ENCODE data around the gene DCD.
"Not testable (repeated sequence)": the region's sequence is repeated elsewhere in the genome, so short reads cannot be mapped to it uniquely, and the experiment has no call there.

The DCD gene

GRCh38 chr12:54648265-54648664 lies at the start of gene DCD:
DCD (minus strand) TSS chr12:54648365; CDS start chr12:54648303, 62 bp downstream.
- DNase-seq, result no peak

- DNase-seq, result no peak
These were observed 49.7 kb upstream of the DCD start for GRCh38 chr12:54697851-54698250.

DNA sequence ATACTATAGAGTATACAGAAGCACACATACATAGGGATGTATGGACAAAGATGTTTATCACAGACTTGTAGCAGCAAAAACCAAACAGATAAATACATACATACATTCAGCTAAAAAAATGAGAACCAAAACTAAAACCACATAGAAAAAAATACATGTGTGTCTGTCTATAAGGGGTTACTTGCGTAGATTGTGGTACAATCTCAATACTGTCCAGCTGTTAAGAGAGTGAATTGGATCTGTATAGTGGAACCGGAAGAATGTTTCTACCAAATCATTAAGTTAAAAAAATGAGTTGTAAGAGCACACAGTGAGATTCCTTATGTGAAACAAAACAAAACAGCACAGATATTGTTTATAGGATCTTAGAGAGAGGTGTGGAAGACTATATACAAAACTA lies 44.2 kb upstream of the DCD start:
- DNase-seq, result no peak

GRCh38 chr12:54689984-54690383 lies 41.8 kb upstream of the DCD start:
- no peak for DNase-seq

DNA sequence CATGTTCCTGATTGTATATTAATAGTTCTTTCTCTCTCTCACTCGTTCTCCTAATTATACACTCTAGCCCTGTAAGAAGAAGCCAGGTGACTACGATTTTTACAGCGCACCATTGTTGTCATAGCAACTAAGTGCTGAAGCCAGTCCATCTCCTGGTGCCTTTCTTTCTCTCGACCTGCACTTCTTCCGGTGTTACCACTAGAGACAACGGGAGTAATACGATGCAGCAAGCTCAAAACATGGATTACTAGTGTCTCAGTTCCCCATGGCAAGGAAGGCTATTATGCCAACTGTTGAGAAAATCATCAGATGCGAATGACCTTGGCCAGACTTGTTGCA lies 40.8 kb upstream of the DCD start:
- peak in 3 of 51 donors; percentile 7 to 16 (median 8) for DNase-seq

- no peak for DNase-seq
These were observed 40.3 kb upstream of the DCD start for GRCh38 chr12:54688309-54689033.

- DNase-seq, result no peak
These were observed 36.8 kb upstream of the DCD start for GRCh38 chr12:54684636-54685630.

DNA sequence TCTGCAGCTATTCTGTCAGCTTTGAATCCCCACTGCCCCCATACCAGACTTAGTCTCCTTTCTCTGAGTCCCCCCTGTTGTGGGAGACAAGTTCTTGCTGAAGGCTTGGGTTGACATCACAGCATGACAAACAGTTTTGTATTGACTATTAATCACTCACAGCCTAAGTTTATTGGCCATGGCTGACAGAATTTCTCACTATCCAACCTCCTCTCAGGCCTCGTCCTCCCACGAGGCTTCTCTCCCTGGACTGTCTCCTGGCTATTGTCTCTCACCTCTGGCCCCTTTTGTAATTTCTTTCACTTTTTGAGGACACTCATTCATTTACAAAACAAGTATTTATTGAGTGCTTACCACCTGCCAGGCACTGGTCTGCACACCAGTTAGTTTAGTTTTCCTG lies 35.2 kb upstream of the DCD start:
- DNase-seq, result no peak

DNA sequence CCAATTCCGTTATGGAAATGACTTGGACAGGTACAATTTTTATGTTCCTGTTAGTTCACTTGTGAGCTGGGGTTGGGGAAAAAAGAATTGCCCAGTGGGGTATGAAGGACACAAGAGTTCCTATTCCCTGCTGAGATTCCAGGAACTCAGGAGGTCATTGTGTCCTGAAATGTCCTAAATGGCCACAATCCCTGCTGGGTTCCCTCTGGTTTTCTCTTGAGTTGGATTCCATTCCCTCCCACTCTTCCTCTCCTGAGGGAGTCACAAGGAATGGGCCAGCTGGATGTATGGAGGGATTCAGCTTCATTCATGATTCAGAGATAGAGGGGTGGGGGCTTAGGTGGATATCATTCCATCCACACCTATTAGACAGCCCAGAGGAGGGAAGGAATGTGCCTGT lies 34.5 kb upstream of the DCD start:
- no peak for DNase-seq

- no peak for DNase-seq
These were observed 32.2 kb upstream of the DCD start for GRCh38 chr12:54680374-54680773.

- no peak for DNase-seq
These were observed 30.0 kb upstream of the DCD start for GRCh38 chr12:54678131-54678530.

- no peak for DNase-seq
These were observed 19.8 kb upstream of the DCD start for GRCh38 chr12:54667945-54668344.

- DNase-seq, result no peak
These were observed 17.8 kb upstream of the DCD start for GRCh38 chr12:54666008-54666407.

DNA sequence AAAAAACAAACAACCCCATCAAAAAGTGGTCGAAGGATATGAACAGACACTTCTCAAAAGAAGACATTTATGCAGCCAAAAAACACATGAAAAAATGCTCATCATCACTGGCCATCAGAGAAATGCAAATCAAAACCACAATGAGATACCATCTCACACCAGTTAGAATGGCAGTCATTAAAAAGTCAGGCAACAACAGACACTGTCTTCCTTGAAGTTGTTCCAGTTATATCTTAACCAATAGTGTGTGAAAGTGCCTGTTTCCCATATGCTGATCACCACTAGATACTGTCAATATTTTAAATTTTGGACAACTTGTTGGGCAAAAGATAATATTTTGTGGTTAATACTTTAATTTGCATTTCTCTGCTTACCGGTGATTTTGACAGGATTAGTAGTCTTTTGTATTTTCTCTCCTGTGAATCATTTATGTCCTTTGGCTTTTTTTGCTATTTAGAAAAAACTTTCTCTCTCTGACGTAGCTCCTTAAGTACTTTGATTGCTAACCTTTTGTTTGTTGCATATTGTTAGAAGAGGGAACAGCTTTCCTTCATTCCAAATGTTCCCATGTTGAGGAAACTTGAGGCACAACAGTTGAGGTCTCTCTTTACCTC lies 17.0 kb upstream of the DCD start:
- not testable (repeated sequence) for DNase-seq

DNA sequence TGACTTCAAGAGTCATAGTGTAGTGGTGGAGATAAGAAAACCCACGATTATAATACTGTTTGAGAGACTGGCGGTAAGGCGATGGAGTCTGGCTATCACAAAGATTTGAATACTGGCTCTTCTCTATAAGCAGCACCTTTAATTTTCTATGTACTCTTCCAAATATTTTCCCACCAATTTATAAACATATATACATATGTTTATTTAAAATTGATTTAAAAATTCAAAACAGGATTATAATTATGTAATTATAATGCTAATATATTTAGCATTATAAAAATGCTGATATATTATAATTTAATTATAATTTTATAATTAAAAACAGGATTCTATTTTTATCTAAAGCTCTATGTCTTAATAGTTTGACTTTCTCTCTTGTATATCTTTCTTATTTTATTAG lies 15.4 kb upstream of the DCD start:
- DNase-seq, result no peak

DNA sequence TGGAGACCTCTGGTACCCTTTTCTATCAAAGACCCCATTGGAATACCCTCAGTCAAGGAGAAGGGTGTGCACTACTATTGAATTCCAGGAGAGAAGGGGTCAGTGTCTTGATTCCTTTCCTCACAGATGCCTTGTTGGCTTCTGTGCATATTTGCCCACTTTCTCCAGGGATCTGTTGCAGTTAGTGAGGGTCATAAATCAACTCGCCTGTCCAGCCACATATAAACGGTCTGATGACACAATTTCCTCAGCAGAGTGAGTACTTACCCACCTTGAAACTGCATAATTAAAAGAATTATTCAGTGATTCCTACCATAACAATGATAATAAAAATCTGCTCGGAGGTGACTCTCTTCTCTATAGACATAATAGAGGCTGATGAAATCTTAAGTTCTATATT lies 13.9 kb upstream of the DCD start:
- DNase-seq, result no peak

GRCh38 chr12:54661048-54661447 lies 12.9 kb upstream of the DCD start:
- no peak for DNase-seq

DNA sequence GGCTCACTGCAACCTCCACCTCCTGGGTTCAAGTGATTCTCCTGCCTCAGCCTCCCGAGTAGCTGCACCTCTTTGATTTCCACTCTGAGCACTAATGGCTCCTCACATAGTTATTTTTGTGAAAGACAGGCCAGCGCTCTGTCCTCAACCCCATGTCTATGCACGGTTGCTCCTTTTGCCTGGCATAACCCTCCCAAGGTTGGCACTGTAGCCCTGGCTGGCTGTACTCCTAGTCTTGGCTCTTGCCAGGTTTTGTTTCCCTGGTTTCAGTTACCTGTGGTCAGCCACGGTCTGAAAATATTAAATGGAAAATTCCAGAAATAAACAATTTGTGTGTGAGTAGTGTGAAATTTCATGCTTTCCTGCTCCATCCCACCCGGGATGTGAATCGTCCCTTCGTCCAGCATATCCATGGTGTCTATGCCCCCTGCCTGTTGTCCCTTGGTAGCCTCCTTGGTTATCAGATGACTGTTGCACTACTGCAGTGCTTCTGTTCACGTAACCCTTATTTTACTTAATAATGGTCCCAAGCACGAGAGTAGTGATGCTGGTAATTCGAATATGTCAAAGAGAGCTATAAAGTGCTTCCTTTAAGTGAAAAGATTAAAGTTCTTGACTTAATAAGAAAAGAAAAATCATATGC lies 12.3 kb upstream of the DCD start:
- DNase-seq, result no peak

DNA sequence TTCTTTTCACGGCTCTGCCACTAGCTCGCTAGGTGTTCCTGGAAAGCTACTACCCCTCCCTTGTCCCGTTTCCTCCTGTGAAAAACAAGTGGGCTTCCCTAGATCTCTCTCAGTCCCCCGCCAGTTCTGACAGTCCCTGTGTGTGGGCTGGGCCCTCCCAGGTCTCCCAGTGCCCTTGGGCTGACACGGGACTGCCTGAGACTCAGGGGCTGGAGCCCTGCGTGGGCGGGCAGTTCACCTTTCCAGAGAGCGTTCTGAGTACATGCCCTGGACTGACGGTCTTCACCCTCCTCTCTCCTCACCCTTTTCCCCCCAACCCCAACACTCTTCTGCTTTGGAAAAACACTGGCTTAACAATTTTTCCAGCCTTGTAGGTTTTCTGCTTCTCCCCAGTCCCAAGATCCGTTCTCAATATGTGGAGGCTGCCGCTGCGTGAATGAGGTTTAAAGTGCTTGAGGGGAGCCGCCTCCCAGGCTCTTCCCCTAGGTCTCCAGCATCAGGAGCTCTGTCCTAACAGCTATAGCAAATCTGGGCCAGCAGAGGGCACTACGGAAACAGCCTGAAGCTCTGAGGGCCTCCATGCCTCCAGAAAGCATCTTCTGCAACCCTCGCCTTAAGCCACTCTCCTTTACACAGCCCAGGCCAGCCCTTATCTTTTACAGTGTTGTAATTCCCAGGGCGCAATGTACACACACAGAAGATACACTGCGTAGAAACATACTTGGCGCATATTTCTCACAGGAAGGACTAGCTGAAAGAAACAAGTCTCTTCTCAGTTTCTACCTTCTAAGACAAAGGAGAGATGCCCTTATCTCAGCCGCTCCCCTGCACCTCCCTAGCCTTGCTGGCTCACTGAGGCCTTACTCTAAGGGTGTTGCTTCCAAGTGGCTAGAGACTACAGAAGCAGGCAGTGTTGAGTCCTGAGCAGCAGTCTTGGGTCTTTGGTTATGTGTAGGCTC lies 10.4 kb upstream of the DCD start:
- DNase-seq, result no peak

DNA sequence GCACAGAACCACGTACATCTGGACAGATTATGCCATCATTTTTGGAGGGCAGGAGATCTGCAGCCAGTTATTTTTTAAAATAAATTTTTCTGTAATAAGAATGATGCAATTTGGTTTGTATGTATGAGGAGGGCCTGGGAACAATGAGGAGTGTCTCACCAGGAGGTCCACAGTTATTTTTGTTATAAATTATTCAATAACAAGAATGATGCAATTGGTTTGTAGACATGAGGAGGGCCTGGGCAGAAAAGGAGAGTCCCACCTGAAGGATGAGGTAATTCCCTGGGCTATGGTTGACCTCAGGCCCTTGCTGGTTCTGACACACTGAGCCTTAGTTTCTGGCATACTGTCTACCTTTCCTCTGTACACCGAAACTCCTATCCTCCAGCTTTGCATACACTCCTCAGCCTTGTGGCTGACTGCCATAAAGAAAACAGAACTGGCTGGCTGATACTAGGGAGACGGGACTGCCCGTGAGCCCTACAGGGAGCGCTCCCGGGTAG lies 9.0 kb upstream of the DCD start:
- no peak for DNase-seq
